ENCODE results near the gene RUNX2. TPM values are rescaled to one million over a fixed set of nuclear protein-coding genes. Genes with fewer than 3 reads are reported as not detected.
"Not testable (repeated sequence)": the region's sequence is repeated elsewhere in the genome, so short reads cannot be mapped to it uniquely, and the experiment has no call there.

The RUNX2 gene
- polyA plus RNA-seq, 1 donor: 2.5 TPM

DNA sequence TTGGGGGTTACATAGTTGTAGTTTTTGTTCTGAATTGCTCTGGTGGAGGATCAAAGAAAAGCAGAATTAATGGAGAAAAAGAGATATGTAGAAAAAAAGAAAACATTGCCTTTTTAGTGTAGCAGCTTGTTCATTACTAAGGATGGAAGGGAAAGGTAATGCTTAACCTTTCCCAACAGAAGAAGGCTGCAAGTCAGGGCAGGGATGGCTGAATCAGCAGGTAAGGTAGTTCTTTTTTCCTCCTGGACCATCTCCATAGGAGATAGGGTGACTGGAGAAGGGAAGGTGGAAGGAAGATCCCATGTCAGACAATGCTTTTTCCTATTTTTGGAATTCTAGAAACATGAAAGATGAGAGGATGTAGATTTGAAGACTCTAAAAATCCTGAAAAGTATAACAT, 129.0 kb downstream of the RUNX2 start:
- no peak for DNase-seq

GRCh38 chr6:45458672-45459071, 130.5 kb downstream of the RUNX2 start:
- DNase-seq: no peak

DNA sequence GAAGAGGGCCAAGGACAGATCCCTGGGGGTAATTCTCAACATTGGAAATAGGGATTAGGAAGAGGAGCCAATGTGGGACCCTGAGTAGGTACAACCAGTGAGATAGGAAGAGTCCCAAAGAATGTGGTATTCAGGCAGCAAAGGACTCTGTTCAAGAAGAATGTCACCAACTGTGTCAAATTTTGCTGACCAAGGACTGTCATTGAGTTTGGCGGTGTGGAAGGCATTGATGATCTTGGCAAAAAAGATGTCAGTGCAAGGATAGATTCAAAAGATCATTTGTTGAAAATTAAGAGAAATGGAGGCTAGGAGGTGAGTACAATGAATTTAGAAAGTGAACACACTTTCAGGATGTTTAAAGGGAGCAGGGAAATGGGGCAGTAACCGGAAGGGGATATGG, 132.0 kb downstream of the RUNX2 start:
- no peak for DNase-seq

DNA sequence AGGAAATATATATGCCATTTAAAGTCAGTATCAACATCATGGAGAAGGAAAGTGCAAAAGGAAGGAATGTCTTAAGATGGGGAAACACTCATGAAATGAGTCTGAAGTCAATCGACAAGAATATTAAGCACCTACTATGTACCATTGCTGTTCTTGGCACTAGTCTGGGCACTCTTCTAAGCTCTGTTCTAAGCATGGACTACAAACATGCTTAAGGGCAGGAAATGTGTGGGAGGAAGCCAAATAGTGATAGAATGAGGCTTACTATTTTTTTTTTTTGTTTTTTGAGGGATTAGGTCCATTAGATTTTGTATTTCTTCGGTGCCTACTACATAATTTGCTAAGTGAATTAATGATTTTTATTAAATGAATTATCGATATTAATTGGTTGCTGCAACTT, 133.4 kb downstream of the RUNX2 start:
- DNase-seq: no peak

- no peak for DNase-seq
Observed at GRCh38 chr6:45462190-45463134, 134.3 kb downstream of the RUNX2 start.

GRCh38 chr6:45464685-45465084, 136.6 kb downstream of the RUNX2 start:
- no peak for DNase-seq

DNA sequence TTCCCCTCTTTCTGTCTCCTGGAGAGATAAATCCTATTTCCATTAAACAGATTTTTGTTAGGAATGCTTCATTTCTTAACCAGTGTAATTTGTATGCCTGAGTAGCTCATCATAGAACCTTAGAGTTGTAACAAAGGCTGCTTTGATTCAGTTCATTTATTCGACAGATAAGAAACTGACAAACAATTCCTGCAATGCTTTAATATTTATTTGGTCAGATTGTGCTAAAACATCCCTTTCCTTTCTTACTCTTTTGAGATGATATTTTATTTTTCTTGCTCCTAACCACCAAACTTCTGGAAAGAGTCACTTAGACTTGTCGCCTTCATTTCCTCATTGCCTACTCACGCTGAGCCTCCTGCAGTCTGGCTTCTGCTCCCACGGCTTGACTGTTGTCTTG, 138.6 kb downstream of the RUNX2 start:
- no peak for DNase-seq

GRCh38 chr6:45467417-45467816, 139.3 kb downstream of the RUNX2 start:
- not testable (repeated sequence) for DNase-seq

GRCh38 chr6:45467853-45468252, 139.7 kb downstream of the RUNX2 start:
- DNase-seq: no peak

DNA sequence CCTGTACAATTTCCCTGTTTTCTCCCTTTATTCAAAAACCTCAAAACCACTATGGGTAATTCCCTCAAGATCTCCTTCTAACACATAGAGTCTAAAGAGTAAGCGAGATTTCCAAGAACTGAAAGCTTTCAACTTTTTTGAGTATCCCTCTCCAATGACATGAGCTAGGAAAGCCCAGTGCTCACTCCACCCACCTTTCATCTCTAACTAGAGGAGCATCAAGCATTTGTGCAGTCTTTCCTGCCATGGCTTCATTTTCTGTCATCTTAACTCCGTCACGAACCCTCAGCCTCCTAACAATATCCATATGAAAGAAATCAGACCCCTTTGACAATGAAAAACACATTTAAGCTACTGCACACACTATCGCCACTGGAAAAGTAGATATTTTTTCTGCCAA, 141.5 kb downstream of the RUNX2 start:
- DNase-seq: no peak

GRCh38 chr6:45470131-45470738, 142.1 kb downstream of the RUNX2 start:
- no peak for DNase-seq

GRCh38 chr6:45472382-45472781, 144.3 kb downstream of the RUNX2 start:
- DNase-seq: no peak

DNA sequence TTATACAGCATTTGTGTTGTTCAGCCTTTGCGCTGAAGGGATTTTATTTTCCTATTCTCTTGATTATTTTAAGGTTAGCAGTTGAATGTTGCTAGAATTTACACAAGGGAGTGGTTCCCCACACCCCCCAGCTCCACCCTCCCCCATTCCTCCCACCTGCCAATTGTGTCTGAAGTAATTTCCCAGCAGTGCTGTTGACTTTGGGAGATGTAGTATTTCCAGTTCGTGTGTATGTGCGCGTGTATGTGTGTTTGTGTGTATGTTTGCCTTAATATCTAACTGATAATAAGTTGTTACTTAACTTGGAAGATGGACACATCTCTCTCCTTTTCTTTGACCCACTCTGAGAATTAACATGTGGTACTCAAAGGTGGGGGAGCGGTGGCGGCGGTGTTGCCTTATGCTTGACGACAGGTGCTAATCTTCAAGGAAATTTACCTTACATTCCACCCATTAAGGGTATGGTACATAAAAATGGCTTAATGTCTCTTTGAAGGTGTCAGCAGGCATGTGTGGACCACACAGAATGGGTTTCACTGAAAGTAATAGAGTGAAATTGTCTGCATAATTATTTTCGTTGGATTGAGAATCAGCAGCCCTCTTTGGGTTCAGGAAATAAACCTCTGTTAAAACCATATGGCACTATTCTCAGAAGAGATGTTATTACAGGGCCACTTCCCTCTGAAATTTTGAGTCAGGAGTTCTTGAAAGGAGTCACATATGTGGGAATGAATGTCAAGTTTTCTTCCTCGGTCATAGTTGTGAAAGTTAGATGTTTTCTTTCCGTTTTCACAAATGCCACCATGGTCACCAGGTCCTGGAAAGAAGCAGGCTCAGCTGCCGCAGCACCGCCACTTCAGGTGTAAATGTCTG, 145.2 kb downstream of the RUNX2 start:
- DNase-seq: no peak

DNA sequence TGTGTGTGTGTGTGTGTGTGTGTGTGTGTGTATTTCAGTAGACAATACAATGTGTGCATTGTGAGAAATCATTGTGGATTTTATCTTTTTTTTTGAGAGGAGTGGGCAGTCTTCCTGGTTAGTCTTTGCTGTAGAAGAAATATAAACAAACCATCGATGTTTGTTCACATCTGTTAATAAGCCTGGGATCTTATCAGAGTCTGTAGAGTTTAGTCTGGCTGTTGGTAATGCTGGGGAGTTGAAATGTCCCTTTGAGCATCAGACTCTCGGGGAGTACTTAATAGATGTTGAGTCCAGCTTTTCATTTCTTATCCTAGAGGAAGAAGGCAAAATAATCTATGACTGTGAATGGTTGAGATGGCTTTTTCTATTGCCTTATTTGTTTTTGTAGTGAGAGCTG, 146.2 kb downstream of the RUNX2 start:
- DNase-seq: no peak

- DNase-seq: no peak
Observed at GRCh38 chr6:45476341-45476740, 148.2 kb downstream of the RUNX2 start.

- no peak for DNase-seq
Observed at GRCh38 chr6:45477278-45477677, 149.1 kb downstream of the RUNX2 start.

- no peak for DNase-seq
Observed at GRCh38 chr6:45477790-45478189, 149.7 kb downstream of the RUNX2 start.

GRCh38 chr6:45478240-45478639, 150.1 kb downstream of the RUNX2 start:
- DNase-seq: no peak

- no peak for DNase-seq
Observed at GRCh38 chr6:45479834-45480751, 152.0 kb downstream of the RUNX2 start.

DNA sequence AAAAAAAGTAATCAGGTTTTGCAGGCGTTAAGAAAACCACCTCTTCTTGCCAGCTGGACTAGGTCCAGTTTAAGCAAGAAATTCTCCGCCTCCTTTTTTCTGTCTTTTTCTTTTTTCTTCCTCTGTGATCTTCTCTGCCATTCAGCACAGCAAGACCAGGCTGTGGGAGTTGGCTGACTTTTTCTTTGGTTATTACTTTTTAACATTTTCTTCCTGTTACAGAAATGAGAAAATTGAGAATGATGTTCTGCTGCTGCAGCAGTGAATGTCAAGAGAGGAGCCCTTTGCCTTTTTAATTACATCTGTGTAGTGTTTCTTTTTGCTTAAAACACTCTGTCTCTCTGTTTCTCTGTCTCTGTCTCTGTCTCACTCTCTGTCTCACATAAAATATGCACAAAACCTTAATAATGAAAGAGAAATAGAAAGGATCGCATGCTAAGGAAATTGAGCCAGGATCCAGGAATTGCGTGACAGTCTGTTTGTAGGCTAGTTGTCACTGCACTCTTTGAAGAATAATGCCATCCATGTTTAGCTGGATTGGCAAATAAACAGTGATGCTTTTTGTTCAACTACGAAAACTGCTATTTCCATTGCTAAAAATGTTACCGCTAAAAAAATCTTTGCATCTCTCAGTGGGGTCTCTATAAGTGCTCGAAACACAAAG, 152.8 kb downstream of the RUNX2 start:
- DNase-seq: no peak

DNA sequence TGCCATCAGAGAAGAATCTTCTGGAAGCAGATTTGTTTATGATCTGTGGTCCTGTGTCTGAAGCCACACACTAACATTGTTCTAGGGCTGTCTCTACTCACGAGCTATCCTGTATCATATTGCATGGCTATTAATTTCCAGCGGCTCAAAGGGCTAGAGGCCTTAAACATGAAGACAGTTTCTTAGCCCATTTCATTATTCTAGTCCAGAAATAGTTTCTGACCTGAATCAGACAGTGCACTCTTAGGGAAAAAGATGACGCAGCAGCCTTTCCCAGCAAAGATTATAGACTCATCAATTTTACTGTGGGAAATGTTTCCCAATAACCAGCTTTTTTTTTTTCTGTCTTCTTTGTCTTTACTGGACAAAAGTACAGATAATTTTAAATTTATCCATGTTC, 154.9 kb downstream of the RUNX2 start:
- DNase-seq: no peak
